G401.6 (cell line): ENCODE data around the gene USP10.
"Not testable (repeated sequence)": the region's sequence is repeated elsewhere in the genome, so short reads cannot be mapped to it uniquely, and the experiment has no call there.

ENCODE experiments used
- FAIRE-seq: peaks from 2 replicates; lab custom pipeline; 2012; peaks lifted over from hg19 to GRCh38; lab: Jason Lieb, UNC

USP10 gene

GRCh38 chr16:84726669-84727467 is 27.1 kb downstream of the USP10 start:
- FAIRE-seq: no peak

DNA sequence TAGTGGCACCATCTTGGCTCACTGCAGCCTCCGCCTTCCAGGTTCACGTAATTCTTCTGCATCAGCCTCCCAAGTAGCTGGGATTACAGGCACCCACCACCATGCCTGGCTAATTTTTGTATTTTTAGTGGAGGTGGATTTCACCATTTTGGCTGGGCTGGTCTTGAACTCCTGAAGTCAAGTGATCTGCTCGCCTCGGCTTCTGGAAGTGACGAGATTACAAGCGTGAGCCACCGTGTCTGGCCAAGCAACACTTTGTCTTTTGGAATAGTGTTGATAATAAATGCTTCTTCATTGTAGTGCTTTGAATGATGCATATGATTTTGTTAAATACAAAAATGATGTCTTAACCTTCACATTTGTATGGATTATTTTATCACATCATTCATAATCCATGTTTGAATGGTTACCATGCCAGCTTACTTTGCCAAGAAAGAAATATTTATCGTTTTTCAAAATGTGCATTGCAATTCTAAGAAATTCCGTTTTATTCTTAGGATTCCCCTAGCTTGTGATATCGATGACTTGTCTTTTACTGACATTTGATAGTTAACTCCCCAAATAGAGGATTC is 29.1 kb downstream of the USP10 start:
- no peak for FAIRE-seq

GRCh38 chr16:84729716-84730320 is 30.0 kb downstream of the USP10 start:
- FAIRE-seq: no peak

GRCh38 chr16:84730406-84731106 is 30.8 kb downstream of the USP10 start:
- FAIRE-seq: peak; percentile 70

GRCh38 chr16:84732332-84732673 is 32.5 kb downstream of the USP10 start:
- FAIRE-seq: not testable (repeated sequence)

GRCh38 chr16:84732674-84733352 is 33.0 kb downstream of the USP10 start:
- no peak for FAIRE-seq

GRCh38 chr16:84735849-84736586 is 36.2 kb downstream of the USP10 start:
- no peak for FAIRE-seq

DNA sequence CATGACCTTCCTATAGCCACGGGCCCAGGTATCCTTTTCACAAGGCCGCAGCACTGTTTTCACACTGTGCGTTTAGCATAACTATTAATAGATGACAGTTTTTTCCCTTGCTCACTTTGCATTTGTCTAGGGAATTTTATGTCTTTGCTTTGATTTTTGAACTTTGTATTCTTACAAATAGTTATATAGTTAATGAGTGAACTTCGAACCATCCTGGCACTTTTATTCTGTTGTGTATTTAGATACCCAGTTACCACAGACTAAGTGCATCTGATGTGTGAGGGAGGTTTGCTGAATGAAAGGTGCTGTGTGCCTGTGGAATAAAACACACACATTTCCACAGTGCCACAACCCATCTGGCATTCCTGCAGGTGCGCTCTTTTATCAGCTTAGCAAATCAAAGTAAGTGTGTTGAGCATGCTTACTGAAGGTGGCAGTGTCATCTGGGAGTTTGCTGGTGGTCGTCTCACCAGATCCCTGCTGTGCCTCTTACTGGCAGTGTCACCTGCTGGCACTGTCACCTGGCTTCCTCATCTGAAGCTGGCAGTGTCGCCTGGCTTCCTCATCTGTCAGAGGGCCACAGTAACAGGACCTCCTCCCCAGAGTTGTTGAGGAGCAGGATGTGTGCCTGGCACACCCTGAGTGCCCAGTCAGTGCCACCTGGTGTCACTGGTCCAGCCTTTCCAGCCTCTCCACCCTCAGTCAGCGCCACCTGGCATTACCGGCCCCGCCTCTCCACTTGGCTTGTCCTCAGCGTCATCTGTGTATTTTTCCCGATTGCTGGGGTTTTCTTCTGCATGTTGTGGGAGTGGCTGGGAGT is 37.6 kb downstream of the USP10 start:
- FAIRE-seq: no peak

DNA sequence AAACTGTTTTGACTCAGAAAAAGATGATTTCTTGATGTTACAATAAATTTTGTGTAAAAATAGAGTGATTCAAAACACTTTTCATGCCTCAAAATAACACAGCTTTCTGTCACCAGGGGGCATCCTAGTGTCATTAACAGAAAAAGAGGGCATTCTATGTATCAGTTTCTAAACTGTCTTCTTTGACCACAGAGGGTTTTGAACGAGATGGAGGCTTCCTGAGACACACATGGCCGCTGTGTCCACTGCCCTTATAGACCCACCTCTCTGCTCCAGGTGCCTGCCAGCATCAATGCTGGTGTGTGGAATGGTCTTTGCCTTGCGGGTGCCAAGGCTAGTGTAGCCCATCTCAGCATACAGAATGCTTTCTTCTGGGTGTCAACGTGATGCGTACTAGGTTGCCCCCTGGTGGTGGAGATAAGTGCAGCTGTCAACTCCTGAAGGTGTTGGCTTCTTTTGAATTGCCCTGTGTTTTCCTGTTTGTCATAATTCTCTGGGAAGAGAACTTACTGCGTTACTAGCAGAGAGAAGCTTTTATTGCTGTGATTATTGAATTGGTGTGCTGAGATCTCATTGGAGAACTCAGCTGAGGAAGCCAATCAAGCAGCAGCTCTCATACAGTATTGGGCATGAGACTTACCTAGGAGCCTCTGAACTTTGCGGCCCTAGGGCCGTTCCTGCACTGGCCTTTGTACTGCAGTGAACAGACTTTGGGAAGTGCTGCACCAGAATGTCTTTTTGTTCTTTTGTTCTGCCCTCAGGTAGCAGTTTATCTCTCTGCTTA is 38.6 kb downstream of the USP10 start:
- no peak for FAIRE-seq

GRCh38 chr16:84739349-84740124 is 39.7 kb downstream of the USP10 start:
- no peak for FAIRE-seq

DNA sequence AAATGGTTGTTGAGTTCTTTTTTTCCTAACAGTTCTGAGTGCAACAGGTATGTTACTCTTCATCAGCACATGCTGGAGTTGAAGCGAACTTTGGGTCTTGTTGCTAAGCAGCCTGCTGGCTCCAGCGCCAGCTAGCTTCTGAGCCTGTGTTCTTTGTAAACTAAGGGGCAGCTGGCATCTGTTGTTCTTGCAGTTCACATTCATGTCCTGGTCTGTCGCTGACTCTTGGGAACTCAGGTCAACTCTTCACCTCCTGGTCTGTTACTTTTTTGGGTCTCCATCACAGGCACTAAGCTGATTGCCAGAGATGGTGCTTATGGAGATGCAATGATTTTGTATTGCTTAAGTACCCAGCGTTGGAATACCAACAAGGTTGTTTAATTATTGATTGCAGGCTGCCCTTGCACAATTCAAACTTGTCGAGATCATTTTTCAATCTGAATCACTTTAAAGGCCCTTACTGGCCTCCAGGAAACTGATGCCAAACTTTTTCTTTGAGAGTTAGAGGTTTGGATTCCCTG is 40.9 kb downstream of the USP10 start:
- no peak for FAIRE-seq

DNA sequence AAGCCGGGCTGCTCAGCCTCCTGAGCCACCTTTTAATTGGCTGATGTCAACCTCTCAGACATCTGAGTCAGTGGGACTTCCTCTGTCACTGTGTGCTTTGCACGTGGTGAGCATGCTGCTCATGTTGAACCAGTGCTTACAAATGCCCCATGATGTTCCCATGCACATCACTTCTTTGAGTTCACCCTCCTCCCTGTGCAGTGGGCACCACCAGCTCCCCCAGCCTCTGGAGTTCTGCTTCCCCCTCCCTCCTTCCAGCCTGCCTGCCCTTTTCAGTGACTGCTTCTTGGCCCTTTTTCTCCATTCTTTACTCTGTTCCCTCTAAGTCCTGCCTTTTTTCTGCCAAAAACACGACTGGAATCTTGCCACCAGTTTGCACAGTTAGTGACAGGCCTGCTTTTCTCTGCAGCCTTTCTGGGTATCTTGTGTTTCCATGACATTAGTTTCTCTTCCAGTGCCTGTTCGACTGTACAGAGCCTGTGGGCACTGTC is 41.6 kb downstream of the USP10 start:
- no peak for FAIRE-seq

GRCh38 chr16:84742641-84743092 is 42.9 kb downstream of the USP10 start:
- FAIRE-seq: no peak

DNA sequence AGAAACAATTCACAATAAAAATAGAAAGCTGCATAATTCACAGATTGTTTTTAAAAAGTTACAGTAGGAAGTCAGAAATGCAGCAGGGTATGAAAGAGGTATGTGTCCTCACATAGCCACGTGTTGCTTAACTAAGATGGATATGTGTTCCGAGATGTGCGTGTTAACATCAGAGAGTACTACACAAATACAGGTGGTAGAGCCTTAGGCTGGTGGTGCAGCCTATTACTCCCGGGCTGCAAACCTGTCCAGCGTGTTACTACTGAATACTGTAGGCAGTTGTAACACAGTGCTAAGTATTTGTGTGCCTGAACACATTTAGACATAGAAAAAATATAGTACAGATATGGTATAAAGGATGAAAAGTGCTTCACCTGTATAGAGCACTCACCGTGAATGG is 46.4 kb downstream of the USP10 start:
- no peak for FAIRE-seq

- no peak for FAIRE-seq
Measured at GRCh38 chr16:84746875-84747274, 47.1 kb downstream of the USP10 start.

- FAIRE-seq: not testable (repeated sequence)
Measured at GRCh38 chr16:84748247-84748646, 48.4 kb downstream of the USP10 start.

GRCh38 chr16:84749072-84749471 is 49.3 kb downstream of the USP10 start:
- no peak for FAIRE-seq

DNA sequence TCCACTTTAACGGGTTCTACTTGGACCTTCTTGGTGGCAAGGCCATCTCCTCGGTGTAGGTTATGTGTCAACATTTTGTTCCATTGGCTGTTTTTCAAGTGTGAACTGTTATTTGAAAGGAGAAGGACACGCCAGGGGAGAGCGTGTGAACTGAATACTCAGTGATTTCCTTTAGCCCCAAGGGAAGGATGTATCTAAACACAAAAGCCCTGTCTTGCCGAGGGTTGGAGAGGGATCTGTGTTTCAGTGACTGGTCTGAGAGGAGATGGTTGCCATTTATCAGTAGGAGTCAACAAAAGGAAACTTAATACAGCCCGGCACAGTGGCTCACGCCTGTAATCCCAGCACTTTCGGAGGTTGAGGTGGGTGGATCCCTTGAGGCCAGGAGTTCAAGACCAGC is 50.0 kb downstream of the USP10 start:
- no peak for FAIRE-seq

DNA sequence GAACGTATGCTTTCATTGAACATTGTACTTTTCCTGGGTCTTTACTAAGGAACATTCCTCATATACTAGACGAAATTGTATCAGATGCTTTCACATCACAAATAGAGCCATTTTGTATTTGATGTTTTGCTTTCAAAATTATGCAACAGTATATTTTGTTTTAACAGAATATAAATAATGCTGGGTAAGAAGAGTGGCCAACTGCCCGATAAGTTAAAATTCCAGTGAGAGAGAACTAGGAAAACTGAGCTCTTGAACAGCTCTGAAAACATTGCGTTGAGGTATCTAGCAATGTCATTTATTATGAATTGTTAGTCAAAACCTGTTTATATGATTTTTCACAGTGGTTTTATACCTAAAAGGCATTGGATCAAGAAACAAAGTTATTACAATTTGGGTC is 50.8 kb downstream of the USP10 start:
- FAIRE-seq: no peak
